GM21390 (cell line): Measurements from ENCODE around the gene PIGBOS1.

Source experiments
- ATAC-seq: cut with Tn5 transposase; IDR thresholded peaks from one replicate; pipeline ENCODE4 v1.9.1; 2021; ENCODE audit not compliant: unreplicated experiment

Gene PIGBOS1

DNA sequence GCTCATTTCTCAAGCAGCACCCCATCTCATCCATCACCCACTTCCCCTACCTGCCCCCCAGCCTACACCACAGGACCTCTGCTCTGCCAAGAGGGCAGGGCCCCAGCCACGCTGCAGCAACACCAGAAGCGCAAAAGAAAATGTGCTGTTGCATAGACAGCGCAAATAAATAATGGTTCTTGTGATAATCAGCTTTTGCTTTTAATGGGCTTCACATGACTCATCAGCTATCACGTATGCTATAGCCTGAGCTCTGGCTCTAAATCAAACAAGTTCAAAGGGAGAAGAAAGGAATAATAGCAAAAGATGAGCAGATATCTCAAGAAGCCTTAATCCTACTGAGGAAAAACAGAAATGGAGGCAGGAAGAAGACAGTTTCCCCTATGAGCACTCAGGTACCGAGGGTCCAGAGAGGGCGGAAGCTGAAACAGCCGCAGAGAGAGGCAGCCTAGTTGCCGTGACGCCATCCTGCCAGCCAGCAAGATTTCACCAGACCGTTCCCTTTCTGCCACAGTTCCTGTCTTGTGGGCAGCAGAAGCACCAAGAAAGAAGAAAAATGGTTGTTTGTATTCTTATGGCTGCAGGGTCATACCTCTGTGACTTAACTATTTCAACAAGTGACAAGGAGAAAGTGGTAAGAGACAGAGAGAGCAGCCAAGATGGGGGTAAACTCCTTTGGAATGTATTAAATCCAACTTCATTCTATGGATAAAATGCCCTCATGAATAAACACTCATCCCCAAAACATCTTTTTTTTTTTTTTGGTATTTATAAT lies 51.3 kb downstream of the PIGBOS1 start:
- ATAC-seq = peak; percentile 96
